Suprapubic skin (tissue), 4 donors: ENCODE data around the gene FASTKD3. TPM values are rescaled to one million over a fixed set of nuclear protein-coding genes. Genes with fewer than 3 reads are reported as not detected.

Source experiments
- DNase-seq, 2 donors: peaks; one replicate each; pipeline ENCODE4 v3.0.0-alpha.2; 2019; ENCODE audit warnings: low spot score in 2 of 2
- H3K27ac ChIP-seq: fragments of 200-600 bp; sonication (generic); one replicate; pipeline ENCODE4 v1.5.1; 2019
- H3K27me3 ChIP-seq: fragments of 200-600 bp; sonication (generic); one replicate; pipeline ENCODE4 v1.5.1; 2019
- H3K36me3 ChIP-seq: fragments of 200-600 bp; sonication (generic); one replicate; pipeline ENCODE4 v1.5.1; 2019
- H3K4me1 ChIP-seq: fragments of 200-600 bp; sonication (generic); one replicate; pipeline ENCODE4 v1.5.1; 2019
- H3K4me3 ChIP-seq: fragments of 200-600 bp; sonication (generic); one replicate; pipeline ENCODE4 v1.5.1; 2019; ENCODE audit warnings: mild to moderate bottlenecking
- H3K9me3 ChIP-seq: fragments of 200-600 bp; sonication (generic); one replicate; pipeline ENCODE4 v1.5.1; 2019
- CTCF ChIP-seq, 2 donors: fragments of 200-600 bp in 1 of 2; fragments of 450-650 bp in 1 of 2; sonication (generic) in 1 of 2; IDR thresholded peaks; one replicate each; pipeline ENCODE4 v1.5.1; 2016 to 2019; ENCODE audit warnings: antibody characterized with exemption in 2 of 2, mild to moderate bottlenecking in 1 of 2, moderate library complexity in 1 of 2
- EP300 ChIP-seq: sonication (generic); formaldehyde crosslinking; IDR thresholded peaks from one replicate; pipeline ENCODE4 v1.6.1; 2017; ENCODE audit warnings: antibody characterized with exemption
- POLR2A ChIP-seq, 2 donors: fragments of 450-650 bp; IDR thresholded peaks; one replicate each; pipeline ENCODE4 v1.6.1; 2017; ENCODE audit warnings: antibody characterized with exemption in 2 of 2, mild to moderate bottlenecking in 2 of 2, moderate library complexity in 2 of 2
- POLR2AphosphoS5 ChIP-seq, 3 donors: sonication (generic); formaldehyde crosslinking; IDR thresholded peaks; one replicate each; pipeline ENCODE4 v1.6.1; 2017; ENCODE audit warnings: antibody characterized with exemption in 3 of 3
- WGBS: methylation state at CpG from one replicate; pipeline ENCODE4 v1.1.5; 2018; 5-methylcytosine and 5-hydroxymethylcytosine counted together
- total RNA-seq, 4 donors: library from RNA; depleted of rRNA; stranded (reverse); fragments of >200 nt; gene quantifications; one replicate each; pipeline ENCODE4 v1.1.0, GENCODE V29; 2016

The FASTKD3 gene
- total RNA-seq, 4 donors from 2014 or later, result 7.6 to 13.7 (median 10.1) TPM

- TF ChIP-seq CTCF (IDR thresholded peaks at IDR 0.05) (no peak), EP300 (no peak), POLR2AphosphoS5 (IDR thresholded peaks at IDR 0.05) (no peak), POLR2A (IDR thresholded peaks at IDR 0.05) (no peak)
- no peaks in the 10 kb centered on the region for H3K27me3 ChIP-seq
- DNase-seq, result no peak
- H3K9me3 ChIP-seq, result no peaks in the 10 kb centered on the region
- no peak overlapping the region for H3K27ac ChIP-seq
- peaks cover 68% of the 10 kb centered on the region for H3K36me3 ChIP-seq
- H3K4me1 ChIP-seq, result peaks cover 3% of the 10 kb centered on the region
- no peak overlapping the region for H3K4me3 ChIP-seq
- 85% methylated on average over 9 of the region's 9 CpGs for WGBS
Observed at GRCh38 chr5:7877851-7878250, 9.0 kb upstream of the FASTKD3 start.

- no peak for TF ChIP-seq POLR2A (IDR thresholded peaks at IDR 0.05)
- no peak for TF ChIP-seq POLR2AphosphoS5 (IDR thresholded peaks at IDR 0.05)
- no peak for TF ChIP-seq EP300
- TF ChIP-seq CTCF (IDR thresholded peaks at IDR 0.05), result no peak
- no peaks in the 10 kb centered on the region for H3K9me3 ChIP-seq
- H3K36me3 ChIP-seq, result peaks cover 61% of the 10 kb centered on the region
- 82% methylated on average over 3 of the region's 3 CpGs for WGBS
- H3K27ac ChIP-seq, result no peak overlapping the region
- no peaks in the 10 kb centered on the region for H3K27me3 ChIP-seq
- DNase-seq, result no peak
- H3K4me3 ChIP-seq, result no peak overlapping the region
- H3K4me1 ChIP-seq, result peaks cover 3% of the 10 kb centered on the region
Observed at GRCh38 chr5:7876867-7877266, 8.0 kb upstream of the FASTKD3 start.

- Histone ChIP-seq H3K27me3 (no peaks in the 10 kb centered on the region), H3K9me3 (no peaks in the 10 kb centered on the region), H3K27ac (no peak overlapping the region), H3K36me3 (peaks cover 46% of the 10 kb centered on the region), H3K4me3 (no peak overlapping the region), H3K4me1 (peaks cover 15% of the 10 kb centered on the region)
- no peak for DNase-seq
- TF ChIP-seq POLR2AphosphoS5 (IDR thresholded peaks at IDR 0.05), result no peak
- TF ChIP-seq CTCF (IDR thresholded peaks at IDR 0.05), result no peak
- TF ChIP-seq POLR2A (IDR thresholded peaks at IDR 0.05), result no peak
- TF ChIP-seq EP300, result no peak
- 86% methylated on average over 4 of the region's 4 CpGs for WGBS
Observed at GRCh38 chr5:7875151-7875550, 6.3 kb upstream of the FASTKD3 start.

GRCh38 chr5:7874639-7875038 is 5.8 kb upstream of the FASTKD3 start:
- Histone ChIP-seq H3K4me1 (peaks cover 21% of the 10 kb centered on the region), H3K27ac (no peak overlapping the region), H3K27me3 (no peaks in the 10 kb centered on the region), H3K36me3 (peaks cover 41% of the 10 kb centered on the region), H3K9me3 (no peaks in the 10 kb centered on the region), H3K4me3 (no peak overlapping the region)
- TF ChIP-seq EP300, result no peak
- no peak for TF ChIP-seq POLR2A (IDR thresholded peaks at IDR 0.05)
- TF ChIP-seq POLR2AphosphoS5 (IDR thresholded peaks at IDR 0.05), result no peak
- TF ChIP-seq CTCF (IDR thresholded peaks at IDR 0.05), result no peak
- WGBS, result 95% methylated on average over 2 of the region's 2 CpGs
- DNase-seq, result no peak

GRCh38 chr5:7873216-7873615 is 4.4 kb upstream of the FASTKD3 start:
- Histone ChIP-seq H3K4me3 (no peak overlapping the region), H3K9me3 (no peaks in the 10 kb centered on the region), H3K27me3 (no peaks in the 10 kb centered on the region), H3K4me1 (peaks cover 22% of the 10 kb centered on the region), H3K27ac (no peak overlapping the region), H3K36me3 (peaks cover 29% of the 10 kb centered on the region)
- 85% methylated on average over 9 of the region's 9 CpGs for WGBS
- TF ChIP-seq POLR2A (IDR thresholded peaks at IDR 0.05), result no peak
- no peak for TF ChIP-seq EP300
- TF ChIP-seq POLR2AphosphoS5 (IDR thresholded peaks at IDR 0.05), result no peak
- TF ChIP-seq CTCF (IDR thresholded peaks at IDR 0.05), result no peak
- no peak for DNase-seq
